H1 (cell line): ENCODE data around the gene RUBCN. TPM values are rescaled to one million over a fixed set of nuclear protein-coding genes. Genes with fewer than 3 reads are reported as not detected.

Experiments
- CTCF ChIA-PET: fragments of 300-600 bp; sonication (Branson Sonifier 250); formaldehyde crosslinking; loops from one replicate; lab custom pipeline; 2021; ENCODE audit not compliant: partially characterized antibody; lab: Charles Lee
- POLR2A ChIA-PET: fragments of 300-600 bp; sonication (Branson Sonifier 250); formaldehyde crosslinking; loops from one replicate; lab custom pipeline; 2021; ENCODE audit warnings: inconsistent platforms; ENCODE audit not compliant: partially characterized antibody; lab: Charles Lee
- DNase-seq, 2 experiments: peaks; one replicate each; pipeline versions ENCODE4 v3.0.0 to v3.0.0-alpha.2; 2010 to 2022; ENCODE audit warnings: low spot score in 2 of 2, low read depth in 1 of 2, mixed read lengths in 1 of 2
- FAIRE-seq: peaks from 2 replicates; lab custom pipeline; 2011; peaks lifted over from hg19 to GRCh38; lab: Jason Lieb, UNC
- H2AFZ ChIP-seq: 2 replicates; pipeline ENCODE4 v1.8.1; 2012; ENCODE audit warnings: low read length, inconsistent platforms
- H2AK5ac ChIP-seq: 2 replicates; pipeline ENCODE4 v1.6.1; 2013; ENCODE audit warnings: low read depth, low read length
- H2BK120ac ChIP-seq: replicated peaks from 2 replicates; pipeline ENCODE3; 2013; ENCODE audit warnings: low read depth, low read length, inconsistent platforms
- H2BK12ac ChIP-seq: 2 replicates; pipeline ENCODE4 v1.6.1; 2013; ENCODE audit warnings: low read depth, low read length
- H2BK15ac ChIP-seq: 2 replicates; pipeline ENCODE4 v1.6.1; 2013; ENCODE audit warnings: low read length
- H2BK20ac ChIP-seq: 2 replicates; pipeline ENCODE4 v1.6.1; 2013; ENCODE audit warnings: low read length
- H2BK5ac ChIP-seq: 2 replicates; pipeline ENCODE4 v1.6.1; 2013; ENCODE audit warnings: low read depth, low read length
- H3K14ac ChIP-seq: 2 replicates; pipeline ENCODE4 v1.6.1; 2013; ENCODE audit warnings: inconsistent platforms; ENCODE audit not compliant: insufficient read length
- H3K18ac ChIP-seq: 2 replicates; pipeline ENCODE4 v1.6.1; 2013; ENCODE audit warnings: low read length; ENCODE audit errors: extremely low read depth
- H3K23ac ChIP-seq: 2 replicates; pipeline ENCODE4 v1.6.1; 2013; ENCODE audit warnings: inconsistent platforms; ENCODE audit not compliant: insufficient read length
- H3K23me2 ChIP-seq: 2 replicates; pipeline ENCODE4 v1.6.1; 2013; ENCODE audit warnings: low read depth, low read length
- H3K27ac ChIP-seq: 2 replicates; pipeline ENCODE4 v1.6.1; 2011; ENCODE audit warnings: low read depth, low read length, inconsistent platforms
- H3K27me3 ChIP-seq, 4 experiments: replicated peaks in 1 of 4; 1 replicate in 1 of 4; 2 replicates in 3 of 4; pipeline versions ENCODE4 v1.6.1 to v1.8.1; 2011 to 2013; ENCODE audit warnings: low read length in 3 of 4, mild to moderate bottlenecking in 3 of 4, inconsistent platforms in 2 of 4, mixed read lengths in 2 of 4, moderate library complexity in 1 of 4; ENCODE audit not compliant: control insufficient read depth in 3 of 4, insufficient read depth in 3 of 4; ENCODE audit errors: extremely low read depth in 1 of 4
- H3K36me3 ChIP-seq, 4 experiments: 2 replicates each; pipeline versions ENCODE4 v1.6.1 to v1.8.1; 2011 to 2013; ENCODE audit warnings: mild to moderate bottlenecking in 4 of 4, low read length in 3 of 4, moderate library complexity in 2 of 4, control low read depth in 1 of 4, inconsistent platforms in 1 of 4; ENCODE audit not compliant: insufficient read depth in 4 of 4, control insufficient read depth in 2 of 4
- H3K4ac ChIP-seq: replicated peaks from 2 replicates; pipeline ENCODE3; 2013; ENCODE audit warnings: low read length, low read depth, mixed read lengths, inconsistent platforms; ENCODE audit not compliant: insufficient read length
- H3K4me1 ChIP-seq, 4 experiments: replicated peaks in 1 of 4; 1 replicate in 1 of 4; 2 replicates in 3 of 4; pipeline versions ENCODE4 v1.6.1 to v1.8.1; 2011 to 2013; ENCODE audit warnings: low read length in 3 of 4, inconsistent platforms in 2 of 4, mixed read lengths in 1 of 4; ENCODE audit not compliant: insufficient read depth in 4 of 4, control insufficient read depth in 3 of 4
- H3K4me2 ChIP-seq, 2 experiments: 2 replicates each; pipeline versions ENCODE4 v1.6.1 to v1.8.1; 2011 to 2013; ENCODE audit warnings: low read depth in 2 of 2, low read length in 2 of 2, control low read depth in 1 of 2, inconsistent platforms in 1 of 2, mild to moderate bottlenecking in 1 of 2; ENCODE audit not compliant: insufficient read depth in 1 of 2
- H3K4me3 ChIP-seq, 4 experiments: fragments of 200-600, 300-600 bp in 1 of 4; sonication (generic), shearing (Covaris generic), sonication (Bioruptor Twin) in 1 of 4; 2 replicates each; pipeline versions ENCODE4 v1.5.1 to v1.8.1; 2011 to 2016; ENCODE audit warnings: low read length in 4 of 4, low read depth in 3 of 4, control low read depth in 2 of 4, inconsistent platforms in 2 of 4, mild to moderate bottlenecking in 2 of 4, mixed read lengths in 1 of 4, moderate library complexity in 1 of 4; ENCODE audit not compliant: insufficient read depth in 2 of 4; ENCODE audit errors: extremely low read depth in 1 of 4
- H3K56ac ChIP-seq: replicated peaks from 2 replicates; pipeline ENCODE3; 2013; ENCODE audit warnings: low read depth, mild to moderate bottlenecking, mixed read lengths, low read length, inconsistent platforms; ENCODE audit not compliant: insufficient read length
- H3K79me1 ChIP-seq: 2 replicates; pipeline ENCODE4 v1.6.1; 2013; ENCODE audit warnings: low read depth, low read length, control low read depth
- H3K79me2 ChIP-seq, 2 experiments: 2 replicates each; pipeline versions ENCODE4 v1.6.1 to v1.8.1; 2012 to 2013; ENCODE audit warnings: low read length in 2 of 2, mild to moderate bottlenecking in 2 of 2, inconsistent platforms in 1 of 2; ENCODE audit not compliant: insufficient read depth in 2 of 2, control insufficient read depth in 1 of 2
- H3K9ac ChIP-seq, 4 experiments: replicated peaks in 1 of 4; 1 replicate in 1 of 4; 2 replicates in 3 of 4; pipeline versions ENCODE4 v1.6.1 to v1.8.1; 2011 to 2013; ENCODE audit warnings: low read depth in 3 of 4, low read length in 3 of 4, control low read depth in 2 of 4, mild to moderate bottlenecking in 2 of 4, moderate library complexity in 2 of 4, inconsistent platforms in 1 of 4; ENCODE audit errors: extremely low read depth in 1 of 4
- H3K9me3 ChIP-seq, 2 experiments: 2 replicates each; pipeline versions ENCODE4 v1.6.1 to v1.8.1; 2012 to 2013; ENCODE audit warnings: mild to moderate bottlenecking in 2 of 2, moderate library complexity in 2 of 2, control low read depth in 1 of 2, inconsistent platforms in 1 of 2, low read depth in 1 of 2, low read length in 1 of 2, mixed read lengths in 1 of 2; ENCODE audit not compliant: insufficient read depth in 2 of 2
- H4K20me1 ChIP-seq, 2 experiments: replicated peaks in 1 of 2; 2 replicates each; pipeline versions ENCODE3 to v1.8.1; 2011 to 2013; ENCODE audit warnings: inconsistent platforms in 2 of 2, low read length in 2 of 2, mild to moderate bottlenecking in 1 of 2; ENCODE audit not compliant: insufficient read depth in 2 of 2, control insufficient read depth in 1 of 2
- H4K5ac ChIP-seq: 2 replicates; pipeline ENCODE4 v1.6.1; 2013; ENCODE audit warnings: low read length, low read depth, mixed read lengths, inconsistent platforms; ENCODE audit not compliant: insufficient read length
- H4K8ac ChIP-seq: 2 replicates; pipeline ENCODE4 v1.8.0; 2013; ENCODE audit warnings: mild to moderate bottlenecking, moderate library complexity, low read length, inconsistent platforms; ENCODE audit not compliant: insufficient read depth; ENCODE audit errors: extremely low read depth
- H4K91ac ChIP-seq: replicated peaks from 2 replicates; pipeline ENCODE3; 2013; ENCODE audit warnings: low read length, mixed read lengths, inconsistent platforms; ENCODE audit not compliant: insufficient read length
- CREB1 ChIP-seq: IDR thresholded peaks from 2 replicates; pipeline ENCODE4 v1.6.1; 2012; ENCODE audit warnings: inconsistent platforms
- KDM4A ChIP-seq: IDR thresholded peaks from one replicate; pipeline ENCODE4 v1.7.1; 2012; ENCODE audit warnings: low read depth, mild to moderate bottlenecking, moderate library complexity, low read length, inconsistent platforms; ENCODE audit not compliant: severe bottlenecking
- MAFK ChIP-seq: IDR thresholded peaks from 2 replicates; pipeline ENCODE4 v1.6.1; 2012; ENCODE audit warnings: low read depth, mild to moderate bottlenecking, improper control_type of control experiment, low read length
- POU5F1 ChIP-seq: IDR thresholded peaks from 2 replicates; pipeline ENCODE4 v1.6.1; 2011; ENCODE audit warnings: low read depth, mild to moderate bottlenecking, low read length, moderate library complexity
- WGBS, 2 experiments: shearing (Covaris generic) in 1 of 2; methylation state at CpG; one replicate each; pipeline versions ENCODE4 v1.1.6 to v1.1.7; 2013 to 2015; ENCODE audit warnings: low lambda C conversion rate in 2 of 2, mixed read lengths in 2 of 2, inconsistent platforms in 1 of 2, low coverage in 1 of 2, missing lambda C conversion rate in 1 of 2; ENCODE audit not compliant: insufficient replicate concordance in 2 of 2, insufficient coverage in 1 of 2, insufficient read length in 1 of 2; ENCODE audit errors: extremely low coverage in 1 of 2, missing lambda C conversion rate in 1 of 2; 5-methylcytosine and 5-hydroxymethylcytosine counted together
- polyA plus RNA-seq, 7 experiments: library from polyadenylated mRNA; depleted of rRNA in 3 of 7; stranded (reverse) in 5 of 7; unstranded in 2 of 7; fragments of >200 nt in 5 of 7; fragments of 200-250 nt in 2 of 7; gene quantifications; 1 replicate in 5 of 7; 2 replicates in 1 of 7; 4 replicates in 1 of 7; pipeline versions ENCODE4 v1.2.1 to v1.2.3, GENCODE V29; 2011 to 2013; ENCODE audit warnings: missing spikeins in 2 of 7, mixed read lengths in 2 of 7
- total RNA-seq: library from RNA; stranded (reverse); fragmentation: NEBNext Ultra II Directional; extraction: Animal tissue kit (Norgen Biotek cat#: 25700); gene quantifications from 2 replicates; pipeline ENCODE4 v1.2.1, GENCODE V29; 2021

The RUBCN gene
- total and polyA plus RNA-seq, 2 of the 8 experiments (the other 6 are each of a cell fraction or from before 2014, with no cell fraction given), result 9.3 to 21.9 TPM

DNA sequence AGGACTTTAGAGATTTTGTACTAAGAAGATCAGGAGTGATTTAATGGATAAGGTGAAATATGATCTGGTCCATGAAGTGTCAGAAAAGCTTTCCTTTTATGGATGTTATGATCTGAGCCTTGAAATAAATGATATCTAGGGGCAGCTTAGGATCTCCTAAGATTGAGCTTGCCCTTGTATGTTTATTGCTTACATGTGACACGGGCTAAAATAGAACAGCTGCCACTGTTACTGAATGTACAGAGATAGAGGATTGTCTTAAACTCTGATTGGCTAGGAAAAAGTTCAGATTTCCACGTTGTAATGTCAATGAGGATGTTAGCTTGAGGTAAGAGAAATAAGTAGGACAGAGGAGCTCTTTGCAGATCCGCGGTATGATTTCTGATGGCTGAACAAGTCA, 21.8 kb upstream of the RUBCN start:
- TF ChIP-seq KDM4A (no peak), CREB1 (no peak), POU5F1 (no peak), MAFK (no peak)
- CTCF ChIA-PET, result interaction anchor here (0.7 to 1.0 kb wide), 2 partner anchors 18 to 43 kb away, joined by 3 read pairs; no protein-coding TSS in a partner anchor
- Histone ChIP-seq H2BK120ac (no peak overlapping the region), H2BK15ac (no peak overlapping the region), H3K4me2 (no peak overlapping the region), H2BK20ac (no peak overlapping the region), H2BK5ac (no peak overlapping the region), H3K36me3 (no peaks in the 10 kb centered on the region), H3K4me1 (no peaks in the 10 kb centered on the region), H2BK12ac (no peak overlapping the region), H4K8ac (no peak overlapping the region), H4K20me1 (no peaks in the 10 kb centered on the region), H4K5ac (no peak overlapping the region), H3K23ac (no peak overlapping the region), H3K18ac (no peak overlapping the region), H3K9me3 (0 out of 4 replicates have a peak, but pooled peaks cover 3 to 5% of the 10 kb centered on the region in 2 experiments), H3K79me1 (no peaks in the 10 kb centered on the region; the same call in 1 of the 2 replicates), H3K4me3 (no peak overlapping the region), H3K23me2 (peaks cover 3% of the 10 kb centered on the region; the same call in 1 of the 2 replicates), H3K79me2 (no peaks in the 10 kb centered on the region), H3K56ac (no peak overlapping the region), H3K14ac (no peak overlapping the region), H2AFZ (no peak overlapping the region), H3K4ac (no peak overlapping the region), H3K27ac (no peak overlapping the region), H4K91ac (no peak overlapping the region), H3K27me3 (no peaks in the 10 kb centered on the region), H3K9ac (no peak overlapping the region), H2AK5ac (no peak overlapping the region)
- POLR2A ChIA-PET, result no interaction called here
- WGBS, 2 experiments, result 97% methylated on average over 4 of the region's 4 CpGs; no CpG with 5 or more reads in 1 of the 2 experiments
- FAIRE-seq (no peak), DNase-seq (no peak)
